Smooth muscle cell (in vitro differentiated cells): Measurements from ENCODE around the gene UNC45B. TPM values are rescaled to one million over a fixed set of nuclear protein-coding genes. Genes with fewer than 3 reads are reported as not detected.
"Not testable (repeated sequence)": the region's sequence is repeated elsewhere in the genome, so short reads cannot be mapped to it uniquely, and the experiment has no call there.

Experiments
- DNase-seq: peaks from one replicate; lab custom pipeline; 2025; ENCODE audit not compliant: unreplicated experiment; lab: John Stamatoyannopoulos, UW
- H2AFZ ChIP-seq: fragments of 200-600 bp; sonication (generic); 2 replicates; pipeline ENCODE4 v1.6.0; 2016; ENCODE audit warnings: antibody characterized with exemption, low read depth, mild to moderate bottlenecking
- H3F3A ChIP-seq: fragments of 200-600 bp; sonication (generic); 2 replicates; pipeline ENCODE4 v1.6.0; 2017; ENCODE audit warnings: antibody characterized with exemption, low read depth
- H3K27ac ChIP-seq: fragments of 200-600 bp; sonication (generic); 2 replicates; pipeline ENCODE4 v1.5.1; 2016; ENCODE audit warnings: low read depth, mild to moderate bottlenecking
- H3K27me3 ChIP-seq: fragments of 200-600 bp; sonication (generic); 2 replicates; pipeline ENCODE4 v1.6.1; 2016; ENCODE audit warnings: low read depth, mild to moderate bottlenecking
- H3K36me3 ChIP-seq: fragments of 200-600 bp; sonication (generic); 2 replicates; pipeline ENCODE4 v1.5.1; 2016; ENCODE audit warnings: low read depth
- H3K4me1 ChIP-seq: fragments of 200-600 bp; sonication (generic); 2 replicates; pipeline ENCODE4 v1.5.1; 2016; ENCODE audit warnings: low read depth
- H3K4me2 ChIP-seq: fragments of 200-600 bp; sonication (generic); 2 replicates; pipeline ENCODE4 v1.6.0; 2016; ENCODE audit warnings: mild to moderate bottlenecking
- H3K4me3 ChIP-seq: fragments of 200-600 bp; sonication (generic); 2 replicates; pipeline ENCODE4 v1.5.1; 2016; ENCODE audit warnings: mild to moderate bottlenecking
- H3K79me2 ChIP-seq: fragments of 200-600 bp; sonication (generic); 2 replicates; pipeline ENCODE4 v1.6.0; 2016; ENCODE audit warnings: low read depth, mild to moderate bottlenecking
- H3K9ac ChIP-seq: fragments of 200-600 bp; sonication (generic); 2 replicates; pipeline ENCODE4 v1.6.0; 2016; ENCODE audit warnings: low read depth
- H3K9me3 ChIP-seq: fragments of 200-600 bp; sonication (generic); replicated peaks from 2 replicates; pipeline ENCODE4 v1.5.1; 2016; ENCODE audit warnings: low read depth
- H4K20me1 ChIP-seq: fragments of 200-600 bp; sonication (generic); 2 replicates; pipeline ENCODE4 v1.6.0; 2016; ENCODE audit warnings: low read depth
- CTCF ChIP-seq: fragments of 200-600 bp; sonication (generic); IDR thresholded peaks from 2 replicates; pipeline ENCODE4 v1.5.1; 2017; ENCODE audit warnings: borderline replicate concordance, mild to moderate bottlenecking, antibody characterized with exemption; ENCODE audit not compliant: insufficient read depth, poor library complexity, severe bottlenecking
- WGBS: methylation state at CpG from one replicate; pipeline ENCODE4 v1.1.7; 2016; ENCODE audit warnings: low lambda C conversion rate; 5-methylcytosine and 5-hydroxymethylcytosine counted together
- polyA plus RNA-seq: library from polyadenylated mRNA; unstranded; fragments of >200 nt; fragmentation: Nextera tagmentation; extraction: Ambion mirVana; gene quantifications from 2 replicates; pipeline ENCODE4 v1.2.1, GENCODE V29; 2016
- total RNA-seq: library from RNA; depleted of rRNA; stranded (reverse); fragments of >200 nt; gene quantifications from 2 replicates; pipeline ENCODE4 v1.2.3, GENCODE V29; 2014

The UNC45B gene
- total and polyA plus RNA-seq, 2 experiments from 2014 or later: not detected

- no peaks in the 10 kb centered on the region for H4K20me1 ChIP-seq
- WGBS: 84% methylated on average over 8 of the region's 8 CpGs
- no peak overlapping the region for H3K27ac ChIP-seq
Measured at GRCh38 chr17:35176897-35177296, 29.3 kb downstream of the UNC45B start.

GRCh38 chr17:35179379-35179778, 31.8 kb downstream of the UNC45B start:
- 91% methylated on average over 5 of the region's 5 CpGs for WGBS
- not testable (repeated sequence) for H4K20me1 ChIP-seq, H3K4me3 ChIP-seq

More at GRCh38 chr17:35176897-35177296, 29.3 kb downstream of the UNC45B start:
- no peaks in the 10 kb centered on the region for H3K79me2 ChIP-seq
- no peak overlapping the region for H3K4me3 ChIP-seq
- H3K36me3 ChIP-seq: no peaks in the 10 kb centered on the region
- no peaks in the 10 kb centered on the region for H3K4me1 ChIP-seq
- H3K9me3 ChIP-seq: no peaks in the 10 kb centered on the region
- no peak overlapping the region for H3K9ac ChIP-seq
- no peaks in the 10 kb centered on the region for H3F3A ChIP-seq
- TF ChIP-seq CTCF: no peak
- H3K4me2 ChIP-seq: no peak overlapping the region
- DNase-seq: no peak
- peaks cover 11% of the 10 kb centered on the region for H3K27me3 ChIP-seq
- no peak overlapping the region for H2AFZ ChIP-seq

GRCh38 chr17:35183332-35183731, 35.7 kb downstream of the UNC45B start:
- no peak overlapping the region for H3K9ac ChIP-seq
- no peaks in the 10 kb centered on the region for H3K79me2 ChIP-seq
- H3K4me1 ChIP-seq: no peaks in the 10 kb centered on the region
- no peaks in the 10 kb centered on the region for H3K9me3 ChIP-seq
- no peaks in the 10 kb centered on the region for H3F3A ChIP-seq
- H3K27ac ChIP-seq: no peak overlapping the region
- no peaks in the 10 kb centered on the region for H3K27me3 ChIP-seq
- no peaks in the 10 kb centered on the region for H3K36me3 ChIP-seq
- no peak overlapping the region for H2AFZ ChIP-seq
- no peak overlapping the region for H3K4me2 ChIP-seq
- H3K4me3 ChIP-seq: no peak overlapping the region
- 65% methylated on average over 6 of the region's 6 CpGs for WGBS
- H4K20me1 ChIP-seq: no peaks in the 10 kb centered on the region
- no peak for DNase-seq
- no peak for TF ChIP-seq CTCF

More at GRCh38 chr17:35179379-35179778, 31.8 kb downstream of the UNC45B start:
- H3K9me3 ChIP-seq, H3K36me3 ChIP-seq, DNase-seq, H3K9ac ChIP-seq, H2AFZ ChIP-seq, H3K4me2 ChIP-seq, H3F3A ChIP-seq, H3K79me2 ChIP-seq, H3K27ac ChIP-seq, H3K4me1 ChIP-seq: not testable (repeated sequence)
- H3K27me3 ChIP-seq: peaks cover 11% of the 10 kb centered on the region

GRCh38 chr17:35184274-35184673, 36.7 kb downstream of the UNC45B start:
- H2AFZ ChIP-seq: no peak overlapping the region
- H3K79me2 ChIP-seq: no peaks in the 10 kb centered on the region
- H3F3A ChIP-seq: no peaks in the 10 kb centered on the region
- no peaks in the 10 kb centered on the region for H3K36me3 ChIP-seq
- TF ChIP-seq CTCF: no peak
- no peak overlapping the region for H3K4me3 ChIP-seq
- H3K9me3 ChIP-seq: no peaks in the 10 kb centered on the region
- H3K27ac ChIP-seq: no peak overlapping the region
- no peak overlapping the region for H3K4me2 ChIP-seq
- no peak overlapping the region for H3K9ac ChIP-seq
- H3K4me1 ChIP-seq: no peaks in the 10 kb centered on the region
- WGBS: 75% methylated on average over 3 of the region's 3 CpGs
- DNase-seq: no peak
- no peaks in the 10 kb centered on the region for H4K20me1 ChIP-seq
- no peaks in the 10 kb centered on the region for H3K27me3 ChIP-seq
